Thyroid gland (tissue), 4 donors: Measurements from ENCODE around the gene CBR4.

Source experiments
- CTCF ChIP-seq, 6 experiments: fragments of 200-600 bp in 3 of 6; fragments of 450-650 bp in 3 of 6; sonication (generic) in 3 of 6; IDR thresholded peaks; one replicate each; pipeline ENCODE4 v1.5.1; 2016 to 2019; ENCODE audit warnings: antibody characterized with exemption in 6 of 6, mild to moderate bottlenecking in 2 of 6, inconsistent platforms in 1 of 6, moderate library complexity in 1 of 6
- POLR2A ChIP-seq, 2 donors: fragments of 450-650 bp; IDR thresholded peaks; one replicate each; pipeline ENCODE4 v1.6.1; 2017; ENCODE audit warnings: antibody characterized with exemption in 2 of 2, mild to moderate bottlenecking in 2 of 2, moderate library complexity in 1 of 2

DNA sequence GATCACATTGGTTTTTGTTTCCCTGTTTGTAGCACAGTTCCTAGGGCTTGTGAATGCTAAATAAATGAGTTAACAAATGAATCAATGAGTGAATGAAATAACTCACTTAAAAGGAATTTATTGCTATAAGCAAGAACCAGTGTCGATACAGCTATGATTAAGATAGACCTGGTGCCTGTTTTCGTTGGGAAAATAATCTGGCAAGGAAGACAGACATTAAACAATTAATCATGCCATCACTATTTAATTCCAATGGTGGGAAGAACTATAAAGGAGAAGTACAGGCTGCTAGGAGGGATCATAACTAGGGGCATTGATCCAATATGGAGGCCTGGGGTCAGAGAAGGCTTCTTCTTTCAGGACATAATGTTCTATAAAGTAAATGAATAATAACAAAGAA lies 4.5 kb upstream of the CBR4 start:
- no peak for TF ChIP-seq POLR2A (IDR thresholded peaks at IDR 0.05)
- TF ChIP-seq CTCF (IDR thresholded peaks at IDR 0.05): no peak
